Stimulated activated naive CD4-positive, alpha-beta T cell (primary cell): ENCODE data around the gene OSBPL9.
"Not testable (repeated sequence)": the region's sequence is repeated elsewhere in the genome, so short reads cannot be mapped to it uniquely, and the experiment has no call there.

Experiments
- DNase-seq, 6 experiments: peaks; one replicate each; lab custom pipeline; 2025; lab: John Stamatoyannopoulos, UW

Gene OSBPL9

GRCh38 chr1:51610104-51610503 is 6.8 kb upstream of the OSBPL9 start:
- not testable (repeated sequence) for DNase-seq

DNA sequence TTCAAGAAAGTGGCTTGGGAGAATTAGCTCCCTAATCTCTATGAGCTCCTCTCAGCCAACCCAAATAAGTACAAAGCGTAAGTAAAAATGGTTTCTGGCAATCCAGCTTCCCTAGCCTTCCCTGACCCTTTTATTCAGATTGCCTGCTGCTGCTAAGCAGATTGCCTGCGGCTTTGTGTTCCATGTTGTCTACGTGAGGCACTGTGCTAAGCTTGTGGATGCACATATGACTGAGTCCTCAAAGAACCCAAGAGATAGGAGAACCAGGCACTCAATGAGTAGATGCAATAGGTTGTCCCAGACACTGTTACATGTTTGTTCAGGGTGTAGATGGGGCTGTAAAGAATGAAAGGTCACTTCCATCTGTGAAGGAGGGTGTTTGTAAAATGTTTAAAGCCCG is 6.3 kb upstream of the OSBPL9 start:
- no peak for DNase-seq

- no peak for DNase-seq
Observed at GRCh38 chr1:51612447-51612961, 4.4 kb upstream of the OSBPL9 start.

GRCh38 chr1:51615780-51616291 is 1.1 kb upstream of the OSBPL9 start:
- no peak for DNase-seq

DNA sequence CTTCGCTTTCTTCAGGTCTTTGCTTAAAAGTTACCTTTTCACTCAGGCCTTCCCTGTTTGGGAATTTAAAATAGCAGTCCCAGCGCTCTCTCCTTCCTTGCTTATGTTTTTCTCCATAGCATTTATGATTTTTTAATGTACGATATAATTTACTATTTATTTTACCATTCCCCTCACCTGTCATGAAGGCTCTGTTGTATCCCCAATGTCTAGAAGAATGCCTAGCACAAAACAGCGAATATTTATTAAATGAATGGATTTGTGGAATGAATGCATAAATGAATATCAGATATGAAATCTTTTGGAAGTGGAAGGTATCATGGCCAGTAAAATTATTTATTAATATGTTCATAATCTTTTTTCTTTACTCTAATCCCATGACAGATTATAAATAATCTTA is 402 bp upstream of the OSBPL9 start:
- DNase-seq = no peak

- DNase-seq = no peak
Observed at GRCh38 chr1:51618715-51619114, 1.8 kb downstream of the OSBPL9 start.

- no peak for DNase-seq
Observed at GRCh38 chr1:51620470-51620869, 3.6 kb downstream of the OSBPL9 start.

- no peak for DNase-seq
Observed at GRCh38 chr1:51621161-51621560, 4.3 kb downstream of the OSBPL9 start.

- DNase-seq = no peak
Observed at GRCh38 chr1:51621841-51622454, 5.1 kb downstream of the OSBPL9 start.

GRCh38 chr1:51622455-51622913 is 5.6 kb downstream of the OSBPL9 start:
- DNase-seq = no peak

DNA sequence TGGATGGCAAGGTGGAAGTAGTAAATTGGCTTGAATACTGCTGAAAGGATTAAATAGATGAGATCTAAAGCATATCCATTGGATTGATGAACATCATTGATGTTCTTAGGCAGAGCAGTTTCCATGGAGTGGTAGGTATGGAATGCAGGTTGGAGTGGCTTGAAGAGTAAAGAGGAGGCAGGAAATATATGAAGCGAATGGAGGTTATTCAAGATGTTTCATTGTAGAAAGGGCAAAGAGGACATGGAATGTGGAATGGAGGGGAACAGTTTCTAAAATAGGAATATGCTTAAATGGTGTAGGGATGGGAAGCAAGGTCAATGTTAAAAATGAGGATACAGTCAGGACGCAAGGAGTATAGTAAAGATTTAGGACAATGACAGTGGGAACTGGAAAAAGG is 6.1 kb downstream of the OSBPL9 start:
- DNase-seq = no peak

DNA sequence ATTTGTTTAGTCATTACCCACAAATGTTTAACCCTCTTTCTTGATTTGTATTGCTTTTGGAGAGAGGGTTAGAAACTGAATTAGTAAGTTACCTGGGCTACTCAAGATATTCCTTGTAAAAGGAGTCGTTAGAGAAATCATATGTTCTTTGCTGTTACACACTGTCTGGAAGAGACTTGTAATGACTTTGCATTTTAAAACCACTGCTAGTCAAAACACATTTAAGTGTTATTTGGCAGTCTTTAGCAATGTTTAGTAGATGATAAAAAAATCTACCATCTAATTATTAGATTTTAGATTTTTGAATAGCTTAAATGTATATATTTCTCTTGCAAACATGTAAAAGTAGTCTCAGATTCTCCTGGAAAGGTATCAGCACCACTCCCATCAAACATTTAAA is 6.6 kb downstream of the OSBPL9 start:
- no peak for DNase-seq

DNA sequence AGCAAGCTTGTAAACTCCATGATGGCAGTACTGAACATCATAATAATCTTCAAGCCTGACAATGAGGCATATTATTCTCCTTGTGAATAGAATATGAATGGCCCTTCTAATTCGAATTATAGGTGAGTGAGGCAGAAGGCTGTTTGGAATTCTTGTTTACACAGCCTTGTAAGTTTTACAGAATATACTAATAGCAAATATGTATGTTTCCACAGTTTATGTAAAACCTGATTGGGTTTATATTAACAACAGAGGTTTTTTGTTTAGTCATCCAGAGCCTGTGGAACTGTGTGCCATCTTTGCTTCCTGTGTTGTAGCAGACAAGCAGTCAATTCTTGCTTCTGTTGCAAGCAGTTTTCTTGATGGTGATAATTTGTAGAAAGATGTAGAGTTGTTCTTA is 8.0 kb downstream of the OSBPL9 start:
- no peak for DNase-seq

- DNase-seq = peak in 2 of 6 experiments; percentile 2 to 19
Observed at GRCh38 chr1:51627672-51628071, 10.8 kb downstream of the OSBPL9 start.

DNA sequence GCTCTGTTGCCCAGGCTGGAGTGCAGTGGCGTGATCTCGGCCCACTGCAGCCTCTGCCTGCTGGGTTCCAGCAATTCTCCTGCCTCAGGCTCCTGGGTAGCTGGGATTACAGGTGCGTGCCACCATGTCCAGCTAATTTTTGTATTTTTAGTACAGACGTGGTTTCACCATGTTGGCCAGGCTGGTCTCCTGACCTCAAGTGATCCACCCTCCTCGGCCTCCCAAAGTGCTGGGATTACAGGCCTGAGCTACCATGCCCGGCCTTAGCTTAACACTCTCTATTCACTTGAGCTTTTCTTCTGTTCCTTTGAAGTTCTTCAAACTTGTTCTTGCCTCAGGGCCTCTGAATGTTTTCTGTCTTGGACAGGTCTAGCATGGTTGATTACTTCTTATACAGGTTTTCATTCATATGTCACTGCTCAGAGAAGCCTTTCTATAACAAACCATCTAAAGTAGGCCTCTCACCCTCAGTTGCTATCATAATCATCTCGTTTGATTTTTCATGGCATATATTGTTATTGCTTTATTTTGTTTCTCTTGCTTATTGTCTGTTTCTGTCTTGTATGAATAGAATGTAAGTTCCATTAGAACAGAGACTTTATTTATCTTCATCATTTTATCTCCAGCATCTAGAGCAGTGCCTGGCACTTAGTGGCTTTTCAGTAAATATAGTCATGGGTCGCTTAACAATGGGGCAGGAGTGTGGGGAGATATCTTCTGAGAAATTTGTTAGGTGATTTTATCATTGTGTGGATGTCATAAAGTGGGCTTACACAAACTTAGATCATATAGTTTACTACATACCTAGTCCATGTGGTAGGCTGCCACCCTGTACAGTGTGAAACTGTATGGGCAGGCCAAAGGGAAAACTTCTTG is 12.1 kb downstream of the OSBPL9 start:
- DNase-seq = no peak

DNA sequence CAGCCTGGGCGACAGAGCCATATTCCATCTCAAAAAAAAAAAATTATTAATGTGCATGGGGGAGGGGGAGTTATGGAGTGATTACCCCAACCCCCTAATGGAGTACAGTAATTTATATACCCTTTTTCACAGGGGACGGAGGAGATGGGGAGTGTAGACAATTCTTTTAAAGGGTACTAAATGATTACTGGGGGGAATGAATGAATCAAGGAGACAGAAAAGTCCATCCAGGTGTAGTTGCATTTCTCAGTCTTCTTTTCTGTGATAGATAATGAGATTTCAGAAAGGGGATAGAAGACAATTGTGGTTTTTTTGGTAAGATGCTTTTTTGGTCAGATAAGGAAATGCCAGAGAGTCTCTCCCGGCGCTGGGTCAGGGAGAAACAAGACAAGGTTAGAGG is 13.0 kb downstream of the OSBPL9 start:
- DNase-seq = no peak

- DNase-seq = no peak
Observed at GRCh38 chr1:51630393-51630792, 13.5 kb downstream of the OSBPL9 start.

- DNase-seq = no peak
Observed at GRCh38 chr1:51630922-51631321, 14.0 kb downstream of the OSBPL9 start.

DNA sequence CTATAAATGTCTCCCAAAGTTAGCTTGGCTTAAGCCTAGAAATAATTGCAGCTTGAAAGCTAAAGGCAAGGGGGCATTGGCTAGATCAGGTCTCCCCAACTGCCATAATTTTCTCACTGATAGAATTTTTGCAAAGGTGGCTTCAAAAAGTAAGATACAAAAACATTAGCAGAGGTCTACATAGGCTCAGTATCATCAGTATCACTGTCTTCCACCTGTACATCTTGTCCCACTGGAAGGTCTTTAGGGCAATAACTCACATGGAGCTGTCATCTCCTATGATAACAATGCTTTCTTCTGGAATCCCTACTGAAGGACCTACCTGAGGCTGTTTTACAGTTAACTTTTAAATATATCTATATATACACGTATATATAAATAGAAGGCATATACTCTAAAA is 14.9 kb downstream of the OSBPL9 start:
- no peak for DNase-seq

DNA sequence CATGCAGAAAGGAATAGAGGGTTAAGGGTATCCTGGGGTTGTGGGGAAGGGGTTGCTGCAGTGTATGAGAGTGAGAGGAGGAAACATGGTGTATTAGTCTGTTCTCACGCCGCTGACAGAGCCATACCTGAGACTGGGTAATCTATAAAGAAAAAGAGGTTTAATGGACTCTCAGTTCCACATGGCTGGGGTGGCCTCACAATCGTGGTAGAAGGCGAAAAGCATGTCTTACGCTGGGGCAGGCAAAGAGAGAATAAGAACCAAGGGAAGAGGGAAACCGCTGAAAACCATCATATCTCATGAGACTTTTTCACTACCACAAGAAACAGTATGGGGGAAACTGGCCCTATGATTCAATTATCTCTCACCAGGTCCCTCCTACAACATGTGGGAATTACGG is 17.7 kb downstream of the OSBPL9 start:
- no peak for DNase-seq

DNA sequence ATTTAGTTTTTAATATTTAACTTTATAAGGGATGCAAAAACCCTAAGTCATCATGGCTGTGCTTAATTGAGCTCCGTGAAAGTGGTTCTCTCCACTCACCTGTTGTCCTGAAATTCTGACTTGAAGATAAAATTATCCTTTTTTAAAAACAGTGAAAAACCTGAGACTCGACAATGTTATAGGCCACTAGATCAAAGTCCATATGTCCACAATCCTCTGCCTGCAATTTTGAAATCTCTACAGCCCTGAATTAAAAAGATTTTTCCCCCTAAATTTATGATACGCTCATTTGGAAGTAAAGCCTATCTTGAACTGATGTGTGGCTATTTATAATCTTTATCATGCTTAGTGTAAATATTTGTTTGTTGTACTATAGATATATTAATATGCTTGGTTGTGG is 18.7 kb downstream of the OSBPL9 start:
- no peak for DNase-seq

DNA sequence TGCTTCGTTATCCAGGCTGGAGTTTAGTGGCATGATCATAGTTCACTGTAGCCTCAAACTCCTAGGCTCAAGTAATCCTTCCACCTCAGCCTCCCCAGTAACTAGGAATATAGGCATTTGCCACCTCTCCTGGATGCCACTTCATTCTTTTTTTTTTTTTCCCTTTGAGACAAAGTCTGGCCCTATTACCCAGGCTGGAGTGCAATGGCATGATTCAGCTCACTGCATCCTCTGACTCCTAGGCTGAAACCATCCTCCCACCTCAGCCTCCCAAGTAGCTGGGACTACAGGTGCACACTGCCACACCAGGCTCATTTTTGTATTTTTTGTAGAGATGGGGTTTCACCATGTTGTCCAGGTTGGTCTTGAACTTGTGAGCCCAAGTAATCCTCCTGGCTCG is 19.3 kb downstream of the OSBPL9 start:
- no peak for DNase-seq
